Brain microvascular endothelial cell (primary cell): ENCODE measurements around the gene CXCL3.

Source experiments
- DNase-seq: peaks from one replicate; pipeline ENCODE4 v3.0.0-alpha.2; 2020
- H3K27ac ChIP-seq: fragments of 250-450 bp; sonication (Bioruptor Pico); 2 replicates; pipeline ENCODE4 v1.5.1; 2020; ENCODE audit warnings: mild to moderate bottlenecking, moderate library complexity
- H3K27me3 ChIP-seq: fragments of 250-450 bp; sonication (Bioruptor Pico); replicated peaks from 2 replicates; pipeline ENCODE4 v1.5.1; 2020; ENCODE audit warnings: mild to moderate bottlenecking
- H3K36me3 ChIP-seq: fragments of 250-450 bp; sonication (Bioruptor Pico); replicated peaks from 2 replicates; pipeline ENCODE4 v1.5.1; 2020; ENCODE audit warnings: mild to moderate bottlenecking
- H3K4me3 ChIP-seq: 2 replicates; pipeline ENCODE4 v1.5.1; 2011; ENCODE audit warnings: low read depth, mild to moderate bottlenecking, control low read depth, low read length, moderate library complexity
- in situ Hi-C: cut with HindIII; loops from 2 replicates; pipeline ENCODE4 v1.10.0; 2017; ENCODE audit warnings: low sequenced_read_pairs, low pct_ligation_motif_present
- TF ChIP-seq, protein P1 (sequence below): IDR thresholded peaks from 2 replicates; pipeline ENCODE4 v1.5.1; 2011; ENCODE audit warnings: low read depth, mild to moderate bottlenecking, moderate library complexity, low read length, control low read depth, inconsistent platforms; ENCODE audit errors: missing control alignments

The CXCL3 gene

GRCh38 chr4:74042681-74043080 lies 4.2 kb upstream of the CXCL3 start:
- no peak overlapping the region for H3K4me3 ChIP-seq
- no peak for DNase-seq
- H3K27ac ChIP-seq = no peak overlapping the region
- no peaks in the 10 kb centered on the region for H3K27me3 ChIP-seq
- no peaks in the 10 kb centered on the region for H3K36me3 ChIP-seq
- in situ Hi-C loops = no loop called here
- TF ChIP-seq, protein P1, sequence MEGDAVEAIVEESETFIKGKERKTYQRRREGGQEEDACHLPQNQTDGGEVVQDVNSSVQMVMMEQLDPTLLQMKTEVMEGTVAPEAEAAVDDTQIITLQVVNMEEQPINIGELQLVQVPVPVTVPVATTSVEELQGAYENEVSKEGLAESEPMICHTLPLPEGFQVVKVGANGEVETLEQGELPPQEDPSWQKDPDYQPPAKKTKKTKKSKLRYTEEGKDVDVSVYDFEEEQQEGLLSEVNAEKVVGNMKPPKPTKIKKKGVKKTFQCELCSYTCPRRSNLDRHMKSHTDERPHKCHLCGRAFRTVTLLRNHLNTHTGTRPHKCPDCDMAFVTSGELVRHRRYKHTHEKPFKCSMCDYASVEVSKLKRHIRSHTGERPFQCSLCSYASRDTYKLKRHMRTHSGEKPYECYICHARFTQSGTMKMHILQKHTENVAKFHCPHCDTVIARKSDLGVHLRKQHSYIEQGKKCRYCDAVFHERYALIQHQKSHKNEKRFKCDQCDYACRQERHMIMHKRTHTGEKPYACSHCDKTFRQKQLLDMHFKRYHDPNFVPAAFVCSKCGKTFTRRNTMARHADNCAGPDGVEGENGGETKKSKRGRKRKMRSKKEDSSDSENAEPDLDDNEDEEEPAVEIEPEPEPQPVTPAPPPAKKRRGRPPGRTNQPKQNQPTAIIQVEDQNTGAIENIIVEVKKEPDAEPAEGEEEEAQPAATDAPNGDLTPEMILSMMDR = no peak

GRCh38 chr4:74041418-74041817 lies 2.9 kb upstream of the CXCL3 start:
- no peak for DNase-seq
- Histone ChIP-seq H3K27me3 (no peaks in the 10 kb centered on the region), H3K27ac (no peak overlapping the region), H3K36me3 (no peaks in the 10 kb centered on the region), H3K4me3 (no peak overlapping the region)
- in situ Hi-C loops = no loop called here
- TF ChIP-seq, protein P1 = no peak

DNA sequence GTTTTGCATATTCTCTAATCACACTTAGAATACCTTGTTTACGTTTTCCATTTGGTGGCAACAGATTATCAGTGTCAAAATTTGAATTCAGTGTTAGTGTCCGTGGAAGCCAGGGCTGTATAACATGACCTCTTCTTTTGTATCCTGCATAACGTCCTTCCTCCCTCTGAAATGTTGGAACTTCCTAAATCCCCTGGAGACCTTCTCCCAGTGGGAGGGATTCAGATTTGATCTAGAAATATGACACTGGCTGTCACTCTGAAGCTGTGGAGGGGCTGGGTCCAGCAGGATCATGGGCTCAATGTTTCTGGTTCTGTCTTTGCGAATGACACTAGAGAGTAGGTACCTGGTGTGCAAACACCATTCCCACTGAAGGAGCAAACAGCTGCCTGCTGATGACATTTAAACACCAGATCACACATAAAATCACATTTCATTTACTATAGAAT lies 850 bp upstream of the CXCL3 start:
- Histone ChIP-seq H3K27ac (peak overlapping the region; percentile 78), H3K4me3 (peak overlapping the region; percentile 78), H3K27me3 (no peaks in the 10 kb centered on the region), H3K36me3 (no peaks in the 10 kb centered on the region)
- TF ChIP-seq, protein P1 = no peak
- peak; percentile 11 for DNase-seq
- in situ Hi-C loops = no loop called here

DNA sequence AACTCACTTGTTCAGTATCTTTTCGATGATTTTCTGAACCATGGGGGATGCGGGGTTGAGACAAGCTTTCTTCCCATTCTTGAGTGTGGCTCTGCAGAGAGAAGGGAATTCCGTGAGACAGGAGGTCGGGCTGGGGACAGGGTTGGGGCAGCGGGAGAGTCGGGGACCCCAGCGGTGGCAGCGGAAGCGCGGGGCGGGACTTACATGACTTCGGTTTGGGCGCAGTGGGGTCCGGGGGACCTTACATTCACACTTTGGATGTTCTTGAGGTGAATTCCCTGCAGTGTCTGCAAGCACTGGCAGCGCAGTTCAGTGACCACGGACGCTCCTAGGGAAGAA lies 434 bp downstream of the CXCL3 start:
- in situ Hi-C loops = no loop called here
- TF ChIP-seq, protein P1 = no peak
- Histone ChIP-seq H3K4me3 (peak overlapping the region; percentile 78), H3K27ac (peak overlapping the region; percentile 78), H3K36me3 (no peaks in the 10 kb centered on the region), H3K27me3 (no peaks in the 10 kb centered on the region)
- no peak for DNase-seq

GRCh38 chr4:74037076-74037955 lies 1.2 kb downstream of the CXCL3 start:
- in situ Hi-C loops = no loop called here
- H3K4me3 ChIP-seq = peak overlapping the region; percentile 78

More at GRCh38 chr4:74037076-74037955, 1.2 kb downstream of the CXCL3 start:
- H3K27me3 ChIP-seq = no peaks in the 10 kb centered on the region
- no peak for DNase-seq
- no peak overlapping the region for H3K27ac ChIP-seq
- H3K36me3 ChIP-seq = no peaks in the 10 kb centered on the region
- TF ChIP-seq, protein P1 = no peak
